Measurements from ENCODE around the gene SERINC3. TPM values are rescaled to one million over a fixed set of nuclear protein-coding genes. Genes with fewer than 3 reads are reported as not detected.

The SERINC3 gene
- total and polyA plus RNA-seq, 2 of the 8 experiments (the other 6 are each of a cell fraction or from before 2014, with no cell fraction given), result 47.2 to 66.0 TPM

DNA sequence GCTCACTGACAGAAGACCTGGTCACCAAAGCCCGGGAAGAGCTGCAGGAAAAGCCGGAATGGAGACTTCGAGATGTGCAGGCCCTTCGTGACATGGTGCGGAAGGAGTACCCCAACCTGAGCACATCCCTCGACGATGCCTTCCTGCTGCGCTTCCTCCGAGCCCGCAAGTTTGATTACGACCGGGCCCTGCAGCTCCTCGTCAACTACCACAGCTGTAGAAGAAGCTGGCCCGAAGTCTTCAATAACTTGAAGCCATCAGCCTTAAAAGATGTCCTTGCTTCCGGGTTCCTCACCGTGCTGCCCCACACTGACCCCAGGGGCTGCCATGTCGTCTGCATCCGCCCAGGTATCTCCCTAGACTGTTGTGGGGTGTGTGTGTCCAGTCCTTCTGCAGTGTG is 41.8 kb downstream of the SERINC3 start:
- H3K27ac ChIP-seq (ENCODE audit: low read depth, low read length), result no peak overlapping the region
- no peak overlapping the region for H2BK20ac ChIP-seq (ENCODE audit: low read length)
- peaks cover 0 to 13% of the 10 kb centered on the region in 2 experiments; a peak in 2 of 4 replicates for H3K79me2 ChIP-seq (ENCODE audit: control insufficient read depth in 1 of 2, insufficient read depth in 2 of 2, low read length in 2 of 2)
- FAIRE-seq (no peak), DNase-seq (ENCODE audit: low read depth in 1 of 2, low spot score in 2 of 2) (no peak)
- no peak overlapping the region for H4K5ac ChIP-seq (ENCODE audit: insufficient read length, low read depth, low read length)
- no peak overlapping the region for H2BK15ac ChIP-seq (ENCODE audit: low read length)
- H4K91ac ChIP-seq (replicated peaks; ENCODE audit: insufficient read length, low read length), result no peak overlapping the region
- H3K9me3 ChIP-seq (ENCODE audit: insufficient read depth in 2 of 2, low read depth in 1 of 2, low read length in 1 of 2), result no peaks in the 10 kb centered on the region
- H2BK12ac ChIP-seq (ENCODE audit: low read depth, low read length), result no peak overlapping the region
- no peak overlapping the region for H3K4me3 ChIP-seq (ENCODE audit: extremely low read depth in 1 of 4, insufficient read depth in 2 of 4, low read depth in 3 of 4, low read length in 4 of 4)
- CTCF ChIA-PET (ENCODE audit: partially characterized antibody), result interaction anchor here (0.5 to 0.8 kb wide), 4 partner anchors 30 to 258 kb away, joined by 3 to 4 read pairs (median 3); no protein-coding TSS in a partner anchor
- H3K79me1 ChIP-seq (ENCODE audit: low read depth, low read length), result no peaks in the 10 kb centered on the region
- H3K14ac ChIP-seq (ENCODE audit: insufficient read length), result no peak overlapping the region
- H3K36me3 ChIP-seq (ENCODE audit: control insufficient read depth in 2 of 4, insufficient read depth in 4 of 4, low read length in 3 of 4), result peaks cover 3 to 11% (median 7%) of the 10 kb centered on the region in 4 experiments; a peak in 6 of 8 replicates
- 88% methylated on average over 18 of the region's 18 CpGs; no CpG with 5 or more reads in 1 of the 2 experiments for WGBS, 2 experiments (ENCODE audit: extremely low coverage in 1 of 2, insufficient coverage in 1 of 2, insufficient read length in 1 of 2, insufficient replicate concordance in 2 of 2, low coverage in 1 of 2, low lambda C conversion rate in 2 of 2, missing lambda C conversion rate in 1 of 2)
- H2AFZ ChIP-seq (ENCODE audit: low read length), result no peak overlapping the region
- no peak overlapping the region for H4K8ac ChIP-seq (ENCODE audit: extremely low read depth, insufficient read depth, low read length)
- no peak overlapping the region for H2BK5ac ChIP-seq (ENCODE audit: low read depth, low read length)
- no peak overlapping the region for H3K4ac ChIP-seq (replicated peaks; ENCODE audit: insufficient read length, low read depth, low read length)
- no peak overlapping the region for H3K18ac ChIP-seq (ENCODE audit: extremely low read depth, low read length)
- no peak overlapping the region for H2BK120ac ChIP-seq (replicated peaks; ENCODE audit: low read depth, low read length)
- H3K23ac ChIP-seq (ENCODE audit: insufficient read length), result no peak overlapping the region
- TF ChIP-seq PHF8 (conservative IDR thresholded peaks at IDR 0.05; ENCODE audit: low read depth, low read length) (no peak), EZH2 (IDR thresholded peaks at IDR 0.05; ENCODE audit: low read depth, low read length, severe bottlenecking) (no peak)
- no peak overlapping the region for H2AK5ac ChIP-seq (ENCODE audit: low read depth, low read length)
- H3K4me1 ChIP-seq (replicated peaks in 1 of 4; ENCODE audit: control insufficient read depth in 3 of 4, insufficient read depth in 4 of 4, low read length in 3 of 4), result peaks cover 2 to 11% (median 3%) of the 10 kb centered on the region in 4 experiments; a peak in 5 of 7 replicates
- peaks cover 7% of the 10 kb centered on the region for H3K23me2 ChIP-seq (ENCODE audit: low read depth, low read length)
- no peak overlapping the region for H3K4me2 ChIP-seq (ENCODE audit: insufficient read depth in 1 of 2, low read depth in 2 of 2, low read length in 2 of 2)
- H4K20me1 ChIP-seq (replicated peaks in 1 of 2; ENCODE audit: control insufficient read depth in 1 of 2, insufficient read depth in 2 of 2, low read length in 2 of 2), result peaks cover 0 to 1% of the 10 kb centered on the region in 2 experiments
- POLR2A ChIA-PET (ENCODE audit: partially characterized antibody), result interaction anchor here (0.8 to 1.7 kb wide), 3 partner anchors 8 to 23 kb away, joined by 3 to 5 read pairs (median 3); no protein-coding TSS in a partner anchor
- no peak overlapping the region for H3K9ac ChIP-seq (replicated peaks in 1 of 4; ENCODE audit: extremely low read depth in 1 of 4, low read depth in 3 of 4, low read length in 3 of 4)
- H3K27me3 ChIP-seq (replicated peaks in 1 of 4; ENCODE audit: control insufficient read depth in 3 of 4, extremely low read depth in 1 of 4, insufficient read depth in 3 of 4, low read length in 3 of 4), result no peaks in the 10 kb centered on the region
- no peak overlapping the region for H3K56ac ChIP-seq (replicated peaks; ENCODE audit: insufficient read length, low read depth, low read length)
